KMS-11 (cell line): ENCODE data around the gene PCSK2.

Source experiments
- H2AFZ ChIP-seq: fragments of 200-600 bp; sonication (generic); 2 replicates; pipeline ENCODE4 v1.6.1; 2016; ENCODE audit warnings: antibody characterized with exemption, mixed run types, low read depth
- H3K27ac ChIP-seq: fragments of 200-600 bp; sonication (generic); 2 replicates; pipeline ENCODE4 v1.6.1; 2016; ENCODE audit warnings: mild to moderate bottlenecking, mixed run types
- H3K27me3 ChIP-seq: fragments of 200-600 bp; sonication (generic); 2 replicates; pipeline ENCODE4 v1.6.1; 2017; ENCODE audit warnings: mild to moderate bottlenecking, low read depth, mixed run types, moderate library complexity; ENCODE audit not compliant: insufficient read depth
- H3K36me3 ChIP-seq: fragments of 200-600 bp; sonication (generic); 2 replicates; pipeline ENCODE4 v1.6.1; 2017; ENCODE audit warnings: mild to moderate bottlenecking, mixed run types; ENCODE audit not compliant: insufficient read depth
- H3K4me1 ChIP-seq: fragments of 200-600 bp; sonication (generic); 2 replicates; pipeline ENCODE4 v1.6.1; 2016; ENCODE audit warnings: mild to moderate bottlenecking, low read depth, mixed run types; ENCODE audit not compliant: poor library complexity, severe bottlenecking
- H3K4me2 ChIP-seq: fragments of 200-600 bp; sonication (generic); 2 replicates; pipeline ENCODE4 v1.7.0; 2016; ENCODE audit warnings: mild to moderate bottlenecking, mixed run types
- H3K4me3 ChIP-seq: fragments of 200-600 bp; sonication (generic); IDR thresholded peaks from 2 replicates; pipeline ENCODE4 v1.6.1; 2017; ENCODE audit warnings: low read depth, low read length, mixed read lengths; ENCODE audit not compliant: insufficient read depth
- H3K79me2 ChIP-seq: fragments of 200-600 bp; sonication (generic); 2 replicates; pipeline ENCODE4 v1.6.1; 2016; ENCODE audit warnings: low read depth, mixed run types; ENCODE audit not compliant: insufficient read depth
- H3K9ac ChIP-seq: fragments of 200-600 bp; sonication (generic); 2 replicates; pipeline ENCODE4 v1.6.1; 2016; ENCODE audit warnings: mild to moderate bottlenecking, mixed run types
- H4K20me1 ChIP-seq: fragments of 200-600 bp; sonication (generic); 2 replicates; pipeline ENCODE4 v1.6.1; 2016; ENCODE audit warnings: mild to moderate bottlenecking, mixed run types; ENCODE audit not compliant: insufficient read depth
- CTCF ChIP-seq: fragments of 200-600 bp; sonication (generic); conservative IDR thresholded peaks from 2 replicates; pipeline ENCODE4 v1.6.1; 2017; ENCODE audit warnings: low read depth, mild to moderate bottlenecking, antibody characterized with exemption, low read length, moderate library complexity, mixed read lengths

The PCSK2 gene

GRCh38 chr20:17439616-17440296 is 212.9 kb downstream of the PCSK2 start:
- no peaks in the 10 kb centered on the region for H3K36me3 ChIP-seq
- H3K4me1 ChIP-seq = no peaks in the 10 kb centered on the region
- H3K79me2 ChIP-seq = no peaks in the 10 kb centered on the region
- no peaks in the 10 kb centered on the region for H4K20me1 ChIP-seq
- H2AFZ ChIP-seq = no peak overlapping the region
- TF ChIP-seq CTCF = no peak
- no peak overlapping the region for H3K9ac ChIP-seq
- no peak overlapping the region for H3K4me2 ChIP-seq
- no peak overlapping the region for H3K27ac ChIP-seq
- no peak overlapping the region for H3K4me3 ChIP-seq
- no peaks in the 10 kb centered on the region for H3K27me3 ChIP-seq

GRCh38 chr20:17441745-17442144 is 214.9 kb downstream of the PCSK2 start:
- Histone ChIP-seq H2AFZ (no peak overlapping the region), H3K27ac (no peak overlapping the region)

GRCh38 chr20:17442588-17442987 is 215.7 kb downstream of the PCSK2 start:
- H3K36me3 ChIP-seq = no peaks in the 10 kb centered on the region
- H3K27me3 ChIP-seq = no peaks in the 10 kb centered on the region
- no peak overlapping the region for H3K9ac ChIP-seq
- no peaks in the 10 kb centered on the region for H3K4me1 ChIP-seq
- no peak overlapping the region for H3K4me3 ChIP-seq
- no peak overlapping the region for H2AFZ ChIP-seq
- TF ChIP-seq CTCF = no peak
- H3K4me2 ChIP-seq = no peak overlapping the region
- H3K79me2 ChIP-seq = no peaks in the 10 kb centered on the region
- no peaks in the 10 kb centered on the region for H4K20me1 ChIP-seq
- no peak overlapping the region for H3K27ac ChIP-seq

More at GRCh38 chr20:17441745-17442144, 214.9 kb downstream of the PCSK2 start:
- H3K4me3 ChIP-seq = no peak overlapping the region
- H3K79me2 ChIP-seq = no peaks in the 10 kb centered on the region
- no peaks in the 10 kb centered on the region for H4K20me1 ChIP-seq
- H3K36me3 ChIP-seq = no peaks in the 10 kb centered on the region
- no peaks in the 10 kb centered on the region for H3K27me3 ChIP-seq
- no peak overlapping the region for H3K9ac ChIP-seq
- H3K4me2 ChIP-seq = no peak overlapping the region
- no peak for TF ChIP-seq CTCF
- H3K4me1 ChIP-seq = no peaks in the 10 kb centered on the region

GRCh38 chr20:17443131-17443858 is 216.5 kb downstream of the PCSK2 start:
- no peaks in the 10 kb centered on the region for H3K36me3 ChIP-seq
- H3K27me3 ChIP-seq = no peaks in the 10 kb centered on the region
- H3K4me2 ChIP-seq = no peak overlapping the region
- H2AFZ ChIP-seq = no peak overlapping the region
- H3K4me1 ChIP-seq = no peaks in the 10 kb centered on the region
- H3K9ac ChIP-seq = no peak overlapping the region
- H4K20me1 ChIP-seq = no peaks in the 10 kb centered on the region
- H3K79me2 ChIP-seq = no peaks in the 10 kb centered on the region
- no peak for TF ChIP-seq CTCF
- H3K4me3 ChIP-seq = no peak overlapping the region
- no peak overlapping the region for H3K27ac ChIP-seq
